Right lobe of liver (tissue), 6 donors: Measurements from ENCODE around the gene CRB3. TPM values are rescaled to one million over a fixed set of nuclear protein-coding genes. Genes with fewer than 3 reads are reported as not detected.
A peak's percentile ranks its signal among the peaks of the same experiment; 100 is the strongest.

Experiments
- ATAC-seq, 4 donors: fragments of 200-7000 bp; cut with Tn5 transposase; one replicate each; pipeline ENCODE4 v1.9.1; 2020; ENCODE audit warnings: mild to moderate bottlenecking in 4 of 4, moderate library complexity in 4 of 4
- DNase-seq, 3 donors: peaks; one replicate each; pipeline ENCODE4 v3.0.0-alpha.2; 2020
- H3K27ac ChIP-seq, 3 donors: fragments of 200-600 bp; one replicate each; pipeline ENCODE4 v1.8.0; 2022
- H3K27me3 ChIP-seq, 2 donors: fragments of 200-600 bp; one replicate each; pipeline ENCODE4 v1.8.0; 2022
- H3K36me3 ChIP-seq, 4 donors: fragments of 200-600 bp; sonication (generic) in 1 of 4; one replicate each; pipeline versions ENCODE4 v1.5.1 to v1.8.0; 2017 to 2022; ENCODE audit warnings: control low read depth in 1 of 4
- H3K4me1 ChIP-seq, 4 donors: fragments of 200-600 bp; sonication (generic) in 1 of 4; one replicate each; pipeline versions ENCODE4 v1.5.1 to v1.8.0; 2017 to 2022; ENCODE audit warnings: control low read depth in 1 of 4
- H3K4me3 ChIP-seq, 3 donors: fragments of 200-600 bp; one replicate each; pipeline ENCODE4 v1.8.0; 2022
- H3K9me3 ChIP-seq, 4 donors: fragments of 200-600 bp; sonication (generic) in 1 of 4; one replicate each; pipeline versions ENCODE4 v1.5.1 to v1.8.0; 2017 to 2022; ENCODE audit warnings: control low read depth in 1 of 4
- POLR2A ChIP-seq: fragments of 450-650 bp; IDR thresholded peaks from one replicate; pipeline ENCODE4 v1.6.1; 2017; ENCODE audit warnings: antibody characterized with exemption, mild to moderate bottlenecking
- WGBS: methylation state at CpG from one replicate; pipeline ENCODE4 v1.1.6; 2018; ENCODE audit warnings: low coverage, low lambda C conversion rate; ENCODE audit not compliant: insufficient coverage; ENCODE audit errors: missing lambda C conversion rate; 5-methylcytosine and 5-hydroxymethylcytosine counted together
- intact Hi-C, 2 donors: fragments of 100-400 bp; cut with DNase I; formaldehyde crosslinking; loops; one replicate each; pipeline versions ENCODE4 v1.11.2 to v1.14.1; 2022
- total RNA-seq, 6 experiments: library from RNA; depleted of rRNA in 2 of 6; stranded (reverse); fragments of >200 nt in 2 of 6; fragmentation: NEBNext Ultra II Directional in 3 of 6; extraction: Animal tissue kit (Norgen Biotek cat#: 25700) in 3 of 6; gene quantifications; one replicate each; pipeline versions ENCODE4 v1.1.0 to v1.2.4, GENCODE V29; 2016 to 2023
- TF ChIP-seq, protein P1 (sequence below), 4 donors: fragments of 200-600 bp in 3 of 4; fragments of 450-650 bp in 1 of 4; IDR thresholded peaks; one replicate each; pipeline versions ENCODE4 v1.5.1 to v1.8.0; 2016 to 2022; ENCODE audit warnings: antibody characterized with exemption in 4 of 4, mild to moderate bottlenecking in 2 of 4
- donor health status: DM: no; HTN: yes; CAD: no.
- donor health status: DM: no; HTN: no; CAD: no.
- donor health status: DM: no; HTN: no; CAD: no.
- donor health status: DM: no; HTN: yes; CAD: no.
- donor health status: DM: no; HTN: yes; CAD: no.

CRB3 gene
- total RNA-seq, 6 experiments from 2014 or later: 20.6 to 56.1 (median 23.0) TPM

DNA sequence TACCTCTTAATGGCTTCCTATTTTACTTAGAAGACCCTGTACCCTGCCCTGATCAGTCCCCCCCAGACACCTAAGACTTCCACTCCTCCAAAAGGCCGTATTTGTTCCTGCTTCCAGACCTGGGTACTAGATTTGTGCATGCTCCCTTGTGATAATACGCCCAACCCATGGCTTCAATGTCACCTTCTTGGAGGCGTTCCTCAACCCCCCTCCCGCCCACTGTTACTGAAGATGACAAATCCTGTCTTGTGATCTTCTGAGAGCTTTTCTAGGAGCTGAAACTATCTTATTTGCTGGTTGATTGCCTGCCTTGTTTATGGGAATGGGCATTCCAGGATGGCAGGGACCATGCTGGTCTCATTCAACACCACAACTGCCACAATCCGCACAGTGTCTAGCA is 13.9 kb upstream of the CRB3 start:
- 90% methylated on average over 5 of the region's 5 CpGs for WGBS
- ATAC-seq (no peak), DNase-seq (no peak)
- Histone ChIP-seq H3K9me3 (no peaks in the 10 kb centered on the region), H3K4me3 (no peak overlapping the region), H3K36me3 (peaks cover 0 to 8% (median 5%) of the 10 kb centered on the region in 4 donors), H3K27me3 (no peaks in the 10 kb centered on the region), H3K27ac (no peak overlapping the region), H3K4me1 (no peaks in the 10 kb centered on the region)
- intact Hi-C loops: no loop called here
- no peak for TF ChIP-seq POLR2A
- TF ChIP-seq, protein P1, sequence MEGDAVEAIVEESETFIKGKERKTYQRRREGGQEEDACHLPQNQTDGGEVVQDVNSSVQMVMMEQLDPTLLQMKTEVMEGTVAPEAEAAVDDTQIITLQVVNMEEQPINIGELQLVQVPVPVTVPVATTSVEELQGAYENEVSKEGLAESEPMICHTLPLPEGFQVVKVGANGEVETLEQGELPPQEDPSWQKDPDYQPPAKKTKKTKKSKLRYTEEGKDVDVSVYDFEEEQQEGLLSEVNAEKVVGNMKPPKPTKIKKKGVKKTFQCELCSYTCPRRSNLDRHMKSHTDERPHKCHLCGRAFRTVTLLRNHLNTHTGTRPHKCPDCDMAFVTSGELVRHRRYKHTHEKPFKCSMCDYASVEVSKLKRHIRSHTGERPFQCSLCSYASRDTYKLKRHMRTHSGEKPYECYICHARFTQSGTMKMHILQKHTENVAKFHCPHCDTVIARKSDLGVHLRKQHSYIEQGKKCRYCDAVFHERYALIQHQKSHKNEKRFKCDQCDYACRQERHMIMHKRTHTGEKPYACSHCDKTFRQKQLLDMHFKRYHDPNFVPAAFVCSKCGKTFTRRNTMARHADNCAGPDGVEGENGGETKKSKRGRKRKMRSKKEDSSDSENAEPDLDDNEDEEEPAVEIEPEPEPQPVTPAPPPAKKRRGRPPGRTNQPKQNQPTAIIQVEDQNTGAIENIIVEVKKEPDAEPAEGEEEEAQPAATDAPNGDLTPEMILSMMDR (IDR thresholded peaks at IDR 0.05): no peak

DNA sequence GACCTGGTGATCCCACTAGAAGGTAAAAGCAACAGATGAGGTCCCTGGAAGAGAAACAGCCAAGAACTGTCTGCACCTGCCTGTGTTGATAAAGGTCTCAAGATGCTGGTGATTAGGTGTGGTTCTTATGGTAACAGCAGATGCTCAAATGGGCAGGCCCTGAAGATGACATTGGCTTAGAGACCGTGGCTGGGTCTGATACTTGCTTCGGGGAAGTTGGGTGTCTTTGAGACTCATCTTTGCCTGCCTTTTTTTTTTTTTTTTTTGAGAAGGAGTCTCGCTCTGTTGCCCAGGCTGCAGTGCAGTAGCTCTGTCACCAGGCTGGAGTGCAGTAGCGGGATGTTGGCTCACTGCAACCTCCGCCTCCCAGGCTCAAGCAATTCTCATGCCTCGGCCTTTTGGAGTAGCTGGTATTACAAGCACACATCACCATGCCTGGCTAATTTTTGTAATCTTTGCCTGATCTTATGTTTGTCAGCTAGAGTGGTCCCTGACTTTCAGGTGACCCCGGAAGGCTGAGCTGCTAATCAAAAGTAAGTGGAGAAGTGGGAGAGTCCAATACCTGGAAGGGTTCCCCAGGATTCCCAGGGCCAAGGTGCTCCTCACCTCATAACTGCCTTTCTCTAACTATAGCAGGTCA is 12.4 kb upstream of the CRB3 start:
- Histone ChIP-seq H3K36me3 (peaks cover 0 to 7% (median 5%) of the 10 kb centered on the region in 4 donors), H3K4me1 (no peaks in the 10 kb centered on the region), H3K27ac (no peak overlapping the region), H3K9me3 (no peaks in the 10 kb centered on the region), H3K27me3 (no peaks in the 10 kb centered on the region), H3K4me3 (no peak overlapping the region)
- ATAC-seq (no peak), DNase-seq (no peak)
- TF ChIP-seq POLR2A: no peak
- TF ChIP-seq, protein P1 (IDR thresholded peaks at IDR 0.05): no peak
- 88% methylated on average over 6 of the region's 7 CpGs for WGBS
- intact Hi-C loops: no loop called here

DNA sequence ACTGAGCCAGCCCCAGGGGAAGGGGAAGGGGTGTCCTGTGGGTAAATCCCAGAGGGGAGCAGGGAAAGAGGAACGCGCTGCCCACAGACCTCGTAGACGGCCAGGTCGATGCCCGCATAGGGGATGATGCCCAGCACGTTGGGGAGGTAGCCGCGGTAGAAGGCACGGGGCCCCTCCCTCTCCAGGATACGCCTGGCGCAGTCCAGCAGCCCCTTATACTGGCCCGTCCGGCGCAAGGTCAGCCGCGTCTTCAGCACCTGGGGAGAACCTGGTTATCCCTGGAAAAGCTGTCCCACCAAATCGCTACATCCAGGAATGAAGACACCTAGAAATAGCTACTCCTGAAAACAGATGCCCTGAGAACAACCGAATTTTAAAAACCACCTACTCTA is 11.9 kb upstream of the CRB3 start:
- no peaks in the 10 kb centered on the region for H3K27me3 ChIP-seq
- ATAC-seq (peak in 1 of 4 donors; percentile 37), DNase-seq (no peak)
- 93% methylated on average over 3 of the region's 19 CpGs for WGBS
- H3K4me3 ChIP-seq: no peak overlapping the region
- no peaks in the 10 kb centered on the region for H3K4me1 ChIP-seq
- H3K36me3 ChIP-seq: peaks cover 0 to 7% (median 5%) of the 10 kb centered on the region in 4 donors
- intact Hi-C loops: no loop called here
- TF ChIP-seq POLR2A: no peak
- TF ChIP-seq, protein P1 (IDR thresholded peaks at IDR 0.05): no peak
- no peaks in the 10 kb centered on the region for H3K9me3 ChIP-seq
- H3K27ac ChIP-seq: no peak overlapping the region

DNA sequence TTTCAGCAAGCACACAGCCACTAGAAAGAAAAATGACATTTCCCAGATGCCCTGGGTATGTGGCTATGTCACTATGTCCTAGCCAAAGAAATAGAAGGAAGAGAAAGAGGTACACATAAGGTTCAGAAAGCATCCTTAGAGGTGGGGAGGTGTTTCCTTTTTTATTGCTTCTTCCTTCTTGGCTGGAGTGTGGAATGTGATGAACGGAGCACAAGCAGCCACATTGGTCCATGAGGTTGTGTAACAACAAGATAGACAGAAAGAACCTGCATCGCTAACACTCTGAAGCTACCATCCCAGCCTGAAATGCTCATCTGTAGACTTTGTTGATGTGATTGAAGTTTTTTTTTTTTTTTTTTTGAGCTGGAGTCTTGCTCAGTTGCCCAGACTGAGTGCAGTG is 11.2 kb upstream of the CRB3 start:
- intact Hi-C loops: no loop called here
- H3K36me3 ChIP-seq: peaks cover 0 to 7% (median 5%) of the 10 kb centered on the region in 4 donors
- H3K27ac ChIP-seq: no peak overlapping the region
- H3K9me3 ChIP-seq: no peaks in the 10 kb centered on the region
- WGBS: 100% methylated on average over 2 of the region's 2 CpGs
- H3K4me3 ChIP-seq: no peak overlapping the region
- ATAC-seq (no peak), DNase-seq (no peak)
- no peaks in the 10 kb centered on the region for H3K27me3 ChIP-seq
- TF ChIP-seq, protein P1 (IDR thresholded peaks at IDR 0.05): no peak
- TF ChIP-seq POLR2A: no peak
- no peaks in the 10 kb centered on the region for H3K4me1 ChIP-seq
